OCI-LY7 (cell line): ENCODE data around the gene AUTS2. TPM values are rescaled to one million over a fixed set of nuclear protein-coding genes. Genes with fewer than 3 reads are reported as not detected.

Source experiments
- BruUV-seq: library from RNA; stranded (reverse); fragments of 400-500 nt; replicated peaks from 2 replicates; lab custom pipeline; 2021; lab: Mats Ljungman, UMichigan
- CTCF ChIA-PET: fragments of 300-600 bp; sonication (Branson Sonifier 250); formaldehyde crosslinking; loops from one replicate; lab custom pipeline; 2022; ENCODE audit warnings: antibody characterized with exemption; ENCODE audit not compliant: unreplicated experiment; lab: Charles Lee
- POLR2A ChIA-PET: fragments of 300-600 bp; sonication (Branson Sonifier 250); formaldehyde crosslinking; loops from one replicate; lab custom pipeline; 2022; ENCODE audit warnings: antibody characterized with exemption; lab: Charles Lee
- DNase-seq: peaks from one replicate; pipeline ENCODE4 v3.0.0-alpha.2; 2015; ENCODE audit warnings: low spot score
- H2AFZ ChIP-seq: fragments of 200-600 bp; sonication (generic), shearing (Covaris generic); 2 replicates; pipeline ENCODE4 v1.6.1; 2014; ENCODE audit warnings: mild to moderate bottlenecking, antibody characterized with exemption, low read length, moderate library complexity
- H3K27ac ChIP-seq: fragments of 200-600 bp; sonication (generic); 2 replicates; pipeline ENCODE4 v1.5.1; 2014; ENCODE audit warnings: mixed run types, low read depth, mild to moderate bottlenecking, moderate library complexity, low read length, inconsistent platforms; ENCODE audit not compliant: poor library complexity, severe bottlenecking
- H3K36me3 ChIP-seq: fragments of 200-600 bp; sonication (generic); 2 replicates; pipeline ENCODE4 v1.6.1; 2014; ENCODE audit warnings: mild to moderate bottlenecking, antibody characterized with exemption, low read length, moderate library complexity, mixed read lengths; ENCODE audit not compliant: insufficient read depth
- H3K4me1 ChIP-seq: fragments of 200-600 bp; sonication (generic); 2 replicates; pipeline ENCODE4 v1.5.1; 2014; ENCODE audit warnings: mild to moderate bottlenecking, low read length; ENCODE audit not compliant: insufficient read depth, poor library complexity, severe bottlenecking
- H3K4me2 ChIP-seq: fragments of 200-600 bp; sonication (generic); 2 replicates; pipeline ENCODE4 v1.6.1; 2014; ENCODE audit warnings: mild to moderate bottlenecking, low read length
- H3K4me3 ChIP-seq: fragments of 200-600 bp; sonication (generic); 2 replicates; pipeline ENCODE4 v1.5.1; 2014; ENCODE audit warnings: mild to moderate bottlenecking, low read depth, low read length; ENCODE audit not compliant: poor library complexity, severe bottlenecking
- H3K79me2 ChIP-seq: fragments of 200-600 bp; sonication (generic); 2 replicates; pipeline ENCODE4 v1.6.1; 2016; ENCODE audit warnings: low read depth, mild to moderate bottlenecking, low read length, moderate library complexity, mixed read lengths; ENCODE audit not compliant: insufficient read depth
- H3K9me2 ChIP-seq: fragments of 200-600 bp; sonication (generic); 2 replicates; pipeline ENCODE4 v1.6.1; 2016; ENCODE audit warnings: mild to moderate bottlenecking, low read length, mixed read lengths; ENCODE audit not compliant: insufficient read depth
- H3K9me3 ChIP-seq: fragments of 200-600 bp; sonication (generic); 2 replicates; pipeline ENCODE4 v1.6.1; 2014; ENCODE audit warnings: mild to moderate bottlenecking, mixed run types, low read length, mixed read lengths
- H4K20me1 ChIP-seq: fragments of 200-600 bp; sonication (generic); 2 replicates; pipeline ENCODE4 v1.6.1; 2014; ENCODE audit warnings: mild to moderate bottlenecking, antibody characterized with exemption, low read length, moderate library complexity, mixed read lengths; ENCODE audit not compliant: insufficient read depth
- CTCF ChIP-seq: fragments of 200-600 bp; sonication (generic); conservative IDR thresholded peaks from 2 replicates; pipeline ENCODE4 v1.5.1; 2014; ENCODE audit warnings: mild to moderate bottlenecking, antibody characterized with exemption, low read length, moderate library complexity, mixed read lengths
- EZH2phosphoT487 ChIP-seq: fragments of 200-600 bp; sonication (generic); IDR thresholded peaks from 2 replicates; pipeline ENCODE4 v1.6.1; 2018; ENCODE audit warnings: low read depth, borderline replicate concordance, mild to moderate bottlenecking, mixed run types, antibody characterized with exemption, low read length, moderate library complexity, mixed read lengths
- intact Hi-C: fragments of 100-400 bp; cut with micrococcal nuclease; formaldehyde crosslinking; loops from one replicate; pipeline ENCODE4 v1.10.0; 2022; ENCODE audit not compliant: unreplicated experiment
- total RNA-seq, 2 experiments: library from RNA; depleted of rRNA in 1 of 2; stranded (reverse); fragments of >200 nt in 1 of 2; shearing (Covaris generic) in 1 of 2; gene quantifications; 2 replicates each; pipeline ENCODE4 v1.2.3, GENCODE V29; 2014 to 2022

AUTS2 gene
- total RNA-seq, 2 experiments from 2014 or later: 37.9 to 78.5 TPM

- H4K20me1 ChIP-seq: no peaks in the 10 kb centered on the region
- intact Hi-C loops: loop anchor here (5.0 to 10.0 kb wide), 2 partner anchors 235 to 317 kb away; no protein-coding TSS in a partner anchor
- DNase-seq: no peak
- H3K9me3 ChIP-seq: no peaks in the 10 kb centered on the region
- TF ChIP-seq CTCF: no peak
- no peak for TF ChIP-seq EZH2phosphoT487
- no peak overlapping the region for H3K4me2 ChIP-seq
- no peaks in the 10 kb centered on the region for H3K36me3 ChIP-seq
- H2AFZ ChIP-seq: no peak overlapping the region
- ChIA-PET POLR2A (interaction anchor here (0.6 to 0.8 kb wide), 4 partner anchors 10 to 504 kb away, joined by 3 to 5 read pairs (median 3); no protein-coding TSS in a partner anchor), CTCF (no interaction called here)
- H3K4me3 ChIP-seq: no peak overlapping the region
- no TSS peak for BruUV-seq
- H3K9me2 ChIP-seq: no peaks in the 10 kb centered on the region
- H3K79me2 ChIP-seq: no peaks in the 10 kb centered on the region
- H3K27ac ChIP-seq: no peak overlapping the region
- H3K4me1 ChIP-seq: peaks cover 4% of the 10 kb centered on the region
These were observed 592.0 kb downstream of the AUTS2 start for GRCh38 chr7:70190281-70190680.

GRCh38 chr7:70193514-70193913 is 595.2 kb downstream of the AUTS2 start:
- Histone ChIP-seq H3K4me3 (no peak overlapping the region), H4K20me1 (no peaks in the 10 kb centered on the region), H3K27ac (no peak overlapping the region), H2AFZ (no peak overlapping the region), H3K36me3 (no peaks in the 10 kb centered on the region), H3K9me3 (no peaks in the 10 kb centered on the region), H3K9me2 (no peaks in the 10 kb centered on the region), H3K4me1 (peaks cover 4% of the 10 kb centered on the region), H3K4me2 (no peak overlapping the region), H3K79me2 (no peaks in the 10 kb centered on the region)
- ChIA-PET POLR2A (interaction anchor here (0.9 kb wide), 1 partner anchor 216 kb away, joined by 3 read pairs; no protein-coding TSS in a partner anchor), CTCF (interaction anchor here (1.4 kb wide), 1 partner anchor 16 kb away, joined by 4 read pairs; no protein-coding TSS in a partner anchor)
- peak; percentile 70 for DNase-seq
- BruUV-seq: no TSS peak
- peak; percentile 80 for TF ChIP-seq CTCF
- TF ChIP-seq EZH2phosphoT487: no peak
- intact Hi-C loops: loop anchor here (1.0 to 10.0 kb wide), 3 partner anchors 231 to 505 kb away; no protein-coding TSS in a partner anchor

DNA sequence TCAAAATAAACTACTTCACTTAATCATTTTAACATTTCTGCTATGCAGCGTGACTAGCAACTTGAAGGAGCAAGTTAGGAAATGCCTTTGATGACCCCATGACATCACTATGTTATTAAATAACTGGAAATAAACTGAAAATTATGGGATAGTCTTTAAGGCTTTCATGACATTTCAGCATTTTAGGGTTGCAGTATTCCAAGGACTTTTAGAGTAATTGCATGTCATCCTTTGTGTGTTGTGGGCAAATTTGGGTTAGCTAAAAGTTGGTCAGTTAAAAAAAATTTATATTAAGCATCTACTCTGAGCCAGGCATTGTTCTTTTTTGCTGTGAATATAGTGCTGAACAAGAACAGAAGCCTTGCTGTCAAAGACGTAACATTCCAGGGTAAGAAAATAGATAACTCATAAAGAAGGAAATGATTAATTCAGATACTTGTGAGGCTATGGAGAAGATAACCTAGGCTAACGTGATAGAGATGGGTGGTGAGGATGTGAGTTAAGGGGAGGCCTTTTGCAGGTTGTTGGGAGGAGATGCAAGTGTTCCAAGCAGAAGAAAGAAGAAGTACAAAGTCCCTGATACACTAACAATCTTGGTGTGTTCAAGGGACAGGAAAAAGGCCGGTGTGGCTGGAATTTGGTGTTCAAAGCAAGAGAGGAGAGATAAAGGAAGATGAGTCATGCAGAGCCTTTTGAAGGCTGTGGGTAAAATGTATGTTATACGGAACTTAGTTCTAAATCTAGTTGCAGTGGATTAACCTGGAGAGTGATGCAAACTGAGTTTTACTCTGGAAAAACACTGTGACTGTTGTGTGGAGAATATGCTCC is 610.2 kb downstream of the AUTS2 start:
- H3K27ac ChIP-seq: no peak overlapping the region
- TF ChIP-seq EZH2phosphoT487: no peak
- no peak for TF ChIP-seq CTCF
- H3K36me3 ChIP-seq: no peaks in the 10 kb centered on the region
- H3K9me2 ChIP-seq: no peaks in the 10 kb centered on the region
- no peak overlapping the region for H3K4me3 ChIP-seq
- intact Hi-C loops: no loop called here
- no peaks in the 10 kb centered on the region for H3K79me2 ChIP-seq
- no peak for DNase-seq
- no peaks in the 10 kb centered on the region for H4K20me1 ChIP-seq
- no peak overlapping the region for H2AFZ ChIP-seq
- no TSS peak for BruUV-seq
- H3K4me2 ChIP-seq: no peak overlapping the region
- ChIA-PET CTCF (no interaction called here), POLR2A (no interaction called here)
- no peaks in the 10 kb centered on the region for H3K9me3 ChIP-seq
- H3K4me1 ChIP-seq: no peaks in the 10 kb centered on the region
